ENCODE data around the gene FLVCR2.
"Not testable (repeated sequence)": the region's sequence is repeated elsewhere in the genome, so short reads cannot be mapped to it uniquely, and the experiment has no call there.

FLVCR2 gene

DNA sequence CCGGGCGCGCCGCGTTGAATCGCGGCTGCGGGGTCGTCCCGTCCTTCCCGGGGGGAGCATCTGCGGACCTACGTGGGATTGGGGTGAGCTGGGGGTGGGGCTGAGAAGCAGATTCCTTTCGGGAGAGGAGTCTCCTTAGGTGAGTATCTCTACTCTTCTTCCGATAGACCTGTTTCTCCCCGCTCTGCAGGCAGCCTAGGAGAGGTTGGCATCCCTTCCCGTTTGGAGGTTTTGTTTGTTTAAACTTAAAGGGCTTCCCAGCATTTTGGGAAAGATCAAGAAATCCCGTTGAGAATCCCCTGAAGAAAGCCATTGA, 83.0 kb downstream of the FLVCR2 start:
- DNase-seq (ENCODE audit: low read depth in 2 of 2), result no peak

DNA sequence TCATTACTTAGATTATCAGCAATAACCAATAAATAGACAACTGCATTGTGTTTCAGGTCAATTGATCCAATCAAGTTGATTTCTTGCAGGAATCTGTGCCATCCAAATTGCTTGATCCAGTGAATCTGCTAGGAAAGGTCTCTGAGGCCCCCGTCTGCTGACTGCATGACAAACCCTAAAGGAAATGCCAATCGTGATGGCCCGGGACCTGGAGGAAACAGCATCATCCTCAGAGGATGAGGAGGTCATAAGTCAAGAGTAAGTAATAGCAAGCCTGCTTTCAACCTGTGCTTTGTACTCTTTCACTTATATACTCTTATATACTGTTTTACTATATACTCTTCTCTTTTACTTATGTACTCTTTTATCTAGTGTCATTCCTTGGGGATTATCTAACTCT, 84.5 kb downstream of the FLVCR2 start:
- no peak for DNase-seq (ENCODE audit: low read depth in 2 of 2)

- no peak for DNase-seq (ENCODE audit: low read depth in 2 of 2)
Observed at GRCh38 chr14:75667099-75667765, 88.8 kb downstream of the FLVCR2 start.

DNA sequence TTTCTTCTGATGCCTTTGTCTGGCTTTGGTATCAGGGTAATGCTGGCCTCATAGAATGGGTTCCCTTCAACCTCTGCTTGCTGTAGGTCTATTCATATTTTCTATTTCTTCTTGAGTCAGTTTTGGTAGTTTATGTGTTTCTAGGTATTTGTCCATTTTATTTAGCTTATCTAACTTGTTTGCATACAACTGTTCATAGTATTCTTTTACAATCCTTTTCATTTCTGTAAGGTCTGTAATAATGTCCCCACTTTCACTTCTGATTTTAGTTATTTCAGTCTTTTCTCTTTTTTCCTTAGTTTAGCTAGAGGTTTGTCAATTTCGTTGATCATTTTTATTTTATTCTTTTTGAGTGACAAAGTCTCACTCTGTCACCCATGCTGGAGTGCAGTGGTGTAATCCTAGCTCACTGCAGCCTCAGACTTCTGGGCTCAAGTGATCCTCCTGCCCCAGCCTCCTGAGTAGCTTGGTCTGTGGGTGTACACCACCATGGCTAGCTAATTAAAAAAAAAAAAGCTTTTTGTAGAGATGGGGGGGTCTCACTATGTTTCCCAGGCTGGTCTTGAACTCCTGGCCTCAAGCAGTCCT, 94.3 kb downstream of the FLVCR2 start:
- DNase-seq (ENCODE audit: low read depth in 2 of 2), result no peak

GRCh38 chr14:75673345-75674035, 95.1 kb downstream of the FLVCR2 start:
- DNase-seq (ENCODE audit: low read depth in 2 of 2), result no peak

DNA sequence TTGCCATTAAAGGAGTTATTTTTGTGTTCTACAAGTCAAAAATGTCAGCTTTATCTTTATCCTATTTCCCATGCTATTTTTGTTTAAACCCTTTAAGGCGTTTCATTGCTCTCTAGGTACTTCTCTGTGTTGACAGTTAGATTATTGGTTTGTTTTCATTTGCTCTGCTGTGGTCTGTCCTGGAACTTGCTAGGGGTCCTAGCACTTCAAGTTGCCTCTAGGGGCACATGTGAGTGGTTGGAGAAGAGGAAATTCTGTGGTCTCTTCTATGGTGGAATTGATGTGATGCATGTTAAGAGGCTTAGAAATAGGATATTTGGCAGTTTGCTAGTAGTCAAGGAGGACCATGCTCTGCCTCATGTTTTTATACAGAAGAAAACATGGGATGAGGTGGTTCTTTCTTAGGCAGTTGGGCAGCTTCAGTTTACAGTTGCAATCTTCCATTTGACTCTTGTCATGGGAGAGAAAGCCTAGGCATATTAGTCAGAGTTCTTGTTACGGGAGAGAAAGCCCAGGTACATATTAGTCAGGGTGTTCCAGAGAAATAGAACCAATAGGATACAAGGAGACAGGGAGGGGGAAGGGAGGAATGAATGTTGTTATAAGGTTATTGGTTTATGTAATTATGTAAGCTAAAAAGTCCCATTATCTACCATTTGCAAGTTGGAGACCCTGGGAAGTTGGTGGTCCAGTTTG, 97.0 kb downstream of the FLVCR2 start:
- no peak for DNase-seq (ENCODE audit: low read depth in 2 of 2)

DNA sequence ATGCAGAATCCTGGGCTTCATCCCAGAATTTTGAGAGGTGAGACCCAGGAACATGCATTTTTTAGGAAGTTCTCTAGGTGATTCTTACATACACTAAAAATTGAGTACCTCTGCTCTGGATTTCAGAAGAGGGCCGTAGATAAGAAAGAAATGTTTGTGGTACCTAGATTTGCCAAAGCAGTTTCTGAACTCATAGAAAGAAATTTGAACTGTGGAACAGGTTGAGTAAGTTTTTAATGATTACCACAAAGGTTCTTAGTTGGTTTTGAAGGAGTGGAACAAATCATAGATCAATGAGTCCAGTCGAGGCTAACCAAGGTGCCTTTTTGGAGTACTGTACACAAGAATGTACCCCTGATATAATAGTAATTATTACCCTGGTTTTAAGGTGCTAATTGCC, 107.5 kb downstream of the FLVCR2 start:
- no peak for DNase-seq (ENCODE audit: low read depth in 2 of 2)

DNA sequence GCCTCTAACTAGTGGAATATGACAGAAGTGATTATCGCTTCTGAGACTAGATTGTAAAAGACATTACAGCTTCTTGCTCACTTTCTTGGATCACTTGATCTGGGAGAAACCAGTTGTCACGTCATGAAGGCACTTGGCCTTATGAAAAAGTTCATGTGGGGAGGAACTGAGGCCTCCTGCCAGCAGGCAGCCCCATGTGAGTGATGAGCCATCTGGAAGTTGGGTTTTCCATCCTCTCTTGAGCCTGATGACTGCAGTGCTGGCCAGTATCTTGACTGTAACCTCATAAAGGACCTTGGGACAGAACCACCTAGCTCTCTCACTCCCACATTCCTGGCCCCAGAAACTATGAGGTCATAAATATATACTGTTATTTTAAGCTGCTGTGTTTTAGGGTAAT, 110.6 kb downstream of the FLVCR2 start:
- no peak for DNase-seq (ENCODE audit: low read depth in 2 of 2)

- no peak for DNase-seq (ENCODE audit: low read depth in 2 of 2)
Observed at GRCh38 chr14:75690010-75690409, 111.6 kb downstream of the FLVCR2 start.

GRCh38 chr14:75695025-75695424, 116.6 kb downstream of the FLVCR2 start:
- not testable (repeated sequence) for DNase-seq (ENCODE audit: low read depth in 2 of 2)

GRCh38 chr14:75697386-75697785, 119.0 kb downstream of the FLVCR2 start:
- no peak for DNase-seq (ENCODE audit: low read depth in 2 of 2)

Measured in stimulated activated CD8-positive, alpha-beta memory T cell treated with anti-CD3 and anti-CD28 coated beads, Interleukin-2, amount 100 ng/mL, for 48 hours (primary cell).